ENCODE measurements around the gene HECW1. TPM values are rescaled to one million over a fixed set of nuclear protein-coding genes. Genes with fewer than 3 reads are reported as not detected.

The HECW1 gene
- total RNA-seq, 1 experiment from 2014 or later = 0.77 TPM

- DNase-seq (ENCODE audit: low read depth, low spot score) (no peak), ATAC-seq (no peak)
- Histone ChIP-seq H3K27me3 (ENCODE audit: control insufficient read depth, insufficient read depth, low read length) (peaks cover 8% of the 10 kb centered on the region), H3K9me3 (ENCODE audit: control insufficient read depth, insufficient read depth, low read depth, low read length) (no peaks in the 10 kb centered on the region), H3K4me1 (ENCODE audit: control insufficient read depth, insufficient read depth, low read length) (no peaks in the 10 kb centered on the region), H3K27ac (ENCODE audit: low read length) (no peak overlapping the region), H3K4me3 (ENCODE audit: low read depth in 2 of 2, low read length in 2 of 2) (no peak overlapping the region), H3K36me3 (ENCODE audit: control insufficient read depth, insufficient read depth, low read length) (no peaks in the 10 kb centered on the region)
- intact Hi-C loops (cut with micrococcal nuclease; ENCODE audit: unreplicated experiment) (no loop called here), in situ Hi-C loops (cut with HindIII; ENCODE audit: low pct_unique_long_range_greater_than_20kb, low sequenced_read_pairs) (no loop called here)
- ChIA-PET POLR2A (no interaction called here), CTCF (interaction anchor here (1.1 kb wide), 1 partner anchor 154 kb away, joined by 4 read pairs; no protein-coding TSS in a partner anchor)
- TF ChIP-seq TCF7L2 (IDR thresholded peaks at IDR 0.05; ENCODE audit: low read depth, low read length) (no peak), SIN3A (IDR thresholded peaks at IDR 0.05; ENCODE audit: borderline replicate concordance, insufficient read depth, low read depth, low read length) (no peak), CTCF (IDR thresholded peaks at IDR 0.05) (no peak), POLR2AphosphoS5 (IDR thresholded peaks at IDR 0.05; ENCODE audit: low read depth, low read length) (no peak), REST (IDR thresholded peaks at IDR 0.05; ENCODE audit: insufficient read depth in 1 of 2, low read depth in 2 of 2, low read length in 1 of 2) (no peak)
- BruUV-seq (replicated peaks) = no TSS peak
These were observed 189.8 kb downstream of the HECW1 start for GRCh38 chr7:43302211-43302711.

- H3K9me3 ChIP-seq (ENCODE audit: control insufficient read depth, insufficient read depth, low read depth, low read length) = no peaks in the 10 kb centered on the region
- no TSS peak for BruUV-seq (replicated peaks)
- H3K4me1 ChIP-seq (ENCODE audit: control insufficient read depth, insufficient read depth, low read length) = no peaks in the 10 kb centered on the region
- H3K27ac ChIP-seq (ENCODE audit: low read length) = no peak overlapping the region
- H3K36me3 ChIP-seq (ENCODE audit: control insufficient read depth, insufficient read depth, low read length) = no peaks in the 10 kb centered on the region
- POLR2A ChIA-PET = no interaction called here
- DNase-seq (ENCODE audit: low read depth, low spot score) (no peak), ATAC-seq (no peak)
- H3K4me3 ChIP-seq (ENCODE audit: low read depth in 2 of 2, low read length in 2 of 2) = no peak overlapping the region
- H3K27me3 ChIP-seq (ENCODE audit: control insufficient read depth, insufficient read depth, low read length) = peaks cover 8% of the 10 kb centered on the region
- CTCF ChIA-PET = interaction anchor here (1.1 kb wide), 1 partner anchor 153 kb away, joined by 4 read pairs; no protein-coding TSS in a partner anchor
- TF ChIP-seq SIN3A (IDR thresholded peaks at IDR 0.05; ENCODE audit: borderline replicate concordance, insufficient read depth, low read depth, low read length) (no peak), REST (IDR thresholded peaks at IDR 0.05; ENCODE audit: insufficient read depth in 1 of 2, low read depth in 2 of 2, low read length in 1 of 2) (no peak), CTCF (IDR thresholded peaks at IDR 0.05) (no peak), POLR2AphosphoS5 (IDR thresholded peaks at IDR 0.05; ENCODE audit: low read depth, low read length) (no peak)
- intact Hi-C loops (cut with micrococcal nuclease; ENCODE audit: unreplicated experiment) = no loop called here
- in situ Hi-C loops (cut with HindIII; ENCODE audit: low pct_unique_long_range_greater_than_20kb, low sequenced_read_pairs) = no loop called here
These were observed 190.5 kb downstream of the HECW1 start for GRCh38 chr7:43302773-43303460.
